ENCODE results near the gene RAB33B.

Gene RAB33B

GRCh38 chr4:139451997-139452396 is 1.9 kb upstream of the RAB33B start:
- ChIA-PET CTCF (interaction anchor here (0.9 to 1.5 kb wide), 3 partner anchors 46 to 78 kb away, joined by 3 read pairs; no protein-coding TSS in a partner anchor), POLR2A (no interaction called here)
- TF ChIP-seq CTCF (IDR thresholded peaks at IDR 0.05; ENCODE audit: insufficient read depth, low read length, missing control alignments): no peak
- DNase-seq (ENCODE audit: low read depth, low spot score): no peak
- peak overlapping the region; percentile 98; the same call in 1 of the 2 replicates for H3K4me3 ChIP-seq (ENCODE audit: low read depth, low read length)

- peak; percentile 28 for TF ChIP-seq CTCF (IDR thresholded peaks at IDR 0.05; ENCODE audit: insufficient read depth, low read length, missing control alignments)
- peak overlapping the region; percentile 98 for H3K4me3 ChIP-seq (ENCODE audit: low read depth, low read length)
- DNase-seq (ENCODE audit: low read depth, low spot score): no peak
- ChIA-PET CTCF (interaction anchor here (1.0 to 1.5 kb wide), 3 partner anchors 9 to 77 kb away, joined by 3 to 5 read pairs (median 3); no protein-coding TSS in a partner anchor), POLR2A (interaction anchor here (0.7 to 1.2 kb wide), 4 partner anchors 34 to 152 kb away, joined by 3 to 5 read pairs (median 4); partner anchors contain the start of gene NAA15)
These were observed 915 bp upstream of the RAB33B start for GRCh38 chr4:139453041-139453370.

- ChIA-PET POLR2A (interaction anchor here (0.7 to 1.2 kb wide), 4 partner anchors 34 to 152 kb away, joined by 3 to 5 read pairs (median 4); partner anchors contain the start of gene NAA15), CTCF (interaction anchor here (1.0 to 1.5 kb wide), 3 partner anchors 10 to 77 kb away, joined by 3 to 5 read pairs (median 3); no protein-coding TSS in a partner anchor)
- peak; percentile 34 for TF ChIP-seq CTCF (IDR thresholded peaks at IDR 0.05; ENCODE audit: insufficient read depth, low read length, missing control alignments)
- peak overlapping the region; percentile 98 for H3K4me3 ChIP-seq (ENCODE audit: low read depth, low read length)
- DNase-seq (ENCODE audit: low read depth, low spot score): peak; percentile 83
These were observed 380 bp upstream of the RAB33B start for GRCh38 chr4:139453371-139454110.

- no peak for TF ChIP-seq CTCF (IDR thresholded peaks at IDR 0.05; ENCODE audit: insufficient read depth, low read length, missing control alignments)
- ChIA-PET POLR2A (no interaction called here), CTCF (interaction anchor here (0.8 to 1.0 kb wide), 3 partner anchors 39 to 199 kb away, joined by 3 read pairs; no protein-coding TSS in a partner anchor)
- H3K4me3 ChIP-seq (ENCODE audit: low read depth, low read length): peak overlapping the region; percentile 98
- no peak for DNase-seq (ENCODE audit: low read depth, low spot score)
These were observed 1.2 kb downstream of the RAB33B start for GRCh38 chr4:139455126-139455538.

- TF ChIP-seq CTCF (IDR thresholded peaks at IDR 0.05; ENCODE audit: insufficient read depth, low read length, missing control alignments): no peak
- POLR2A ChIA-PET: no interaction called here
- CTCF ChIA-PET: interaction anchor here (0.7 to 1.5 kb wide), 5 partner anchors 10 to 282 kb away, joined by 3 read pairs; no protein-coding TSS in a partner anchor
These were observed 3.4 kb downstream of the RAB33B start for GRCh38 chr4:139457318-139457717.

GRCh38 chr4:139458543-139458942 is 4.6 kb downstream of the RAB33B start:
- POLR2A ChIA-PET: no interaction called here
- CTCF ChIA-PET: no interaction called here
- no peak for TF ChIP-seq CTCF (IDR thresholded peaks at IDR 0.05; ENCODE audit: insufficient read depth, low read length, missing control alignments)
- no peak overlapping the region for H3K4me3 ChIP-seq (ENCODE audit: low read depth, low read length)
- DNase-seq (ENCODE audit: low read depth, low spot score): no peak

More at GRCh38 chr4:139457318-139457717, 3.4 kb downstream of the RAB33B start:
- no peak overlapping the region for H3K4me3 ChIP-seq (ENCODE audit: low read depth, low read length)
- no peak for DNase-seq (ENCODE audit: low read depth, low spot score)

All from AG04449 (cell line).